ENCODE data around the gene ZNF358.

GRCh38 chr19:7477758-7478157 is 38.1 kb upstream of the ZNF358 start:
- TF ChIP-seq CTCF (IDR thresholded peaks at IDR 0.05) (no peak), POLR2A (IDR thresholded peaks at IDR 0.05) (no peak)
